HCT116 (cell line): ENCODE results near the gene PEDS1.
A peak's percentile ranks its signal among the peaks of the same experiment; 100 is the strongest.

Source experiments
- CEBPB ChIP-seq: IDR thresholded peaks from 2 replicates; pipeline ENCODE4 v1.6.1; 2012; ENCODE audit warnings: low read depth
- EZH2 ChIP-seq: fragments of 200-600 bp; sonication (generic); IDR thresholded peaks from 2 replicates; pipeline ENCODE4 v1.6.1; 2017; ENCODE audit warnings: antibody characterized with exemption, mixed run types
- JUND ChIP-seq: IDR thresholded peaks from 2 replicates; pipeline ENCODE4 v1.6.1; 2012
- POLR2A ChIP-seq: IDR thresholded peaks from 2 replicates; pipeline ENCODE4 v1.7.0; 2011; ENCODE audit warnings: borderline replicate concordance; ENCODE audit not compliant: insufficient read depth, insufficient read length; ENCODE audit errors: extremely low read depth
- POLR2AphosphoS5 ChIP-seq: IDR thresholded peaks from 2 replicates; pipeline ENCODE4 v1.6.1; 2011; ENCODE audit warnings: mild to moderate bottlenecking, low read depth, low read length, moderate library complexity
- ZNF274 ChIP-seq: fragments of 200-500 bp; sonication (Bioruptor generic); IDR thresholded peaks from 2 replicates; pipeline ENCODE4 v1.6.1; 2014; ENCODE audit warnings: mild to moderate bottlenecking, low read depth, low read length, inconsistent platforms
- TF ChIP-seq, protein P1 (sequence below), 3 experiments: fragments of 200-600 bp in 1 of 3; sonication (generic) in 1 of 3; IDR thresholded peaks in 2 of 3; conservative IDR thresholded peaks in 1 of 3; 2 replicates each; pipeline ENCODE4 v1.5.1; 2012 to 2017; ENCODE audit warnings: low read depth in 2 of 3, low read length in 2 of 3, antibody characterized with exemption in 1 of 3, borderline replicate concordance in 1 of 3, control low read depth in 1 of 3, mild to moderate bottlenecking in 1 of 3, mixed read lengths in 1 of 3, mixed run types in 1 of 3, moderate library complexity in 1 of 3; ENCODE audit not compliant: insufficient read depth in 1 of 3
- TF ChIP-seq, protein P2 (sequence below): IDR thresholded peaks from 2 replicates; pipeline ENCODE4 v1.6.1; 2011; ENCODE audit warnings: mild to moderate bottlenecking, low read length, moderate library complexity; ENCODE audit not compliant: insufficient replicate concordance; ENCODE audit errors: extremely low read depth
- TF ChIP-seq, protein P3 (sequence below): IDR thresholded peaks from 2 replicates; pipeline ENCODE4 v1.6.1; 2012
- TF ChIP-seq, protein P4 (sequence below): IDR thresholded peaks from 2 replicates; pipeline ENCODE4 v1.6.1; 2012; ENCODE audit warnings: low read depth

DNA sequence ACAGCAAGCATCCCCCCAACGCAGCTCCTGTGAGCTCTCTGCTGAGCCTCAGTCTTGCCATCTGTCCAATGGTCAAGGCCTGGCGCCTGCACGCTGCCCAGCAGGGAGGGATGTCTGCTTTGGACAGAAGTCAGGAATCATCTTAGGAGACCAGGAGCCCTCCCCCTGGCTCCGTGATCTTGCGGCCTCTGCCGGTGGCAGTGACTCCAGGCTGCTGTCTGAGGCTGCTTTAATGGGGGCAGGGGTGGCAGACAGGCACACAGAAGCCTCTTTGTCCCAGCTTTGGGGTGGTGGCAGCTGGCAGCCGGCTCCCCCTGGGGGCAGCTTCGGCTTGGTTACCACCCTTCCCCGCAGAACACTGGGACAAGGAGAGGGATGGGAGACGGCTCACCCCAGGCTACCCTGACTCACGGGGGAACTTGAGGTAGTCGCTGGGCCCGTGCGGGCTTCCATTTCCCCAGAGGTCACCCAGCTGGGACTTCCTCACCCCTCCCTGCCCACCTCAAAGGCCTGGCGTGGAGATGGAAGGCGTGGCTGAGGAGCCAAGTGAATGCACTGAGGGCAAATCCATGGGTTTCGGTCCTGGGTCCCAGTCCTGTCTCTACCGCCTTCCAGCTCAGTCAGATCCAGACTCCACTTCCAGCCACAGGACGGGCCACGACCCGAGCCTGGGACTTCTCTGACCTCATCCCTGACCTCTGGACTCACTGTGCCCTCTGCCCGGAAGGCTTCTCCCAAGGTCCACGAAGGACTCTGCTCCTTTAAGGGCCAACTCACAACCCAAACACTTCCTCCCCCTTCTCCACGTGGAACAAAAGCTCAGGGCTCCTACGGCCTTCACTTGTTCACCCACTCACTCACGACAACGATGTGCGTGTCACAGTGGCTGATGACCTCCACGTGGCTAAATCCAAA lies 14.8 kb downstream of the PEDS1 start:
- TF ChIP-seq, protein P1, sequence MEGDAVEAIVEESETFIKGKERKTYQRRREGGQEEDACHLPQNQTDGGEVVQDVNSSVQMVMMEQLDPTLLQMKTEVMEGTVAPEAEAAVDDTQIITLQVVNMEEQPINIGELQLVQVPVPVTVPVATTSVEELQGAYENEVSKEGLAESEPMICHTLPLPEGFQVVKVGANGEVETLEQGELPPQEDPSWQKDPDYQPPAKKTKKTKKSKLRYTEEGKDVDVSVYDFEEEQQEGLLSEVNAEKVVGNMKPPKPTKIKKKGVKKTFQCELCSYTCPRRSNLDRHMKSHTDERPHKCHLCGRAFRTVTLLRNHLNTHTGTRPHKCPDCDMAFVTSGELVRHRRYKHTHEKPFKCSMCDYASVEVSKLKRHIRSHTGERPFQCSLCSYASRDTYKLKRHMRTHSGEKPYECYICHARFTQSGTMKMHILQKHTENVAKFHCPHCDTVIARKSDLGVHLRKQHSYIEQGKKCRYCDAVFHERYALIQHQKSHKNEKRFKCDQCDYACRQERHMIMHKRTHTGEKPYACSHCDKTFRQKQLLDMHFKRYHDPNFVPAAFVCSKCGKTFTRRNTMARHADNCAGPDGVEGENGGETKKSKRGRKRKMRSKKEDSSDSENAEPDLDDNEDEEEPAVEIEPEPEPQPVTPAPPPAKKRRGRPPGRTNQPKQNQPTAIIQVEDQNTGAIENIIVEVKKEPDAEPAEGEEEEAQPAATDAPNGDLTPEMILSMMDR (IDR thresholded peaks at IDR 0.05 in 2 of 3, conservative IDR thresholded peaks at IDR 0.05 in 1 of 3; ENCODE audit: borderline replicate concordance in 1 of 3, insufficient read depth in 1 of 3, low read depth in 2 of 3, low read length in 2 of 3): peak in 2 of 3 experiments; percentile 7 to 27; a peak in 1 of 6 replicates
- TF ChIP-seq, protein P2, sequence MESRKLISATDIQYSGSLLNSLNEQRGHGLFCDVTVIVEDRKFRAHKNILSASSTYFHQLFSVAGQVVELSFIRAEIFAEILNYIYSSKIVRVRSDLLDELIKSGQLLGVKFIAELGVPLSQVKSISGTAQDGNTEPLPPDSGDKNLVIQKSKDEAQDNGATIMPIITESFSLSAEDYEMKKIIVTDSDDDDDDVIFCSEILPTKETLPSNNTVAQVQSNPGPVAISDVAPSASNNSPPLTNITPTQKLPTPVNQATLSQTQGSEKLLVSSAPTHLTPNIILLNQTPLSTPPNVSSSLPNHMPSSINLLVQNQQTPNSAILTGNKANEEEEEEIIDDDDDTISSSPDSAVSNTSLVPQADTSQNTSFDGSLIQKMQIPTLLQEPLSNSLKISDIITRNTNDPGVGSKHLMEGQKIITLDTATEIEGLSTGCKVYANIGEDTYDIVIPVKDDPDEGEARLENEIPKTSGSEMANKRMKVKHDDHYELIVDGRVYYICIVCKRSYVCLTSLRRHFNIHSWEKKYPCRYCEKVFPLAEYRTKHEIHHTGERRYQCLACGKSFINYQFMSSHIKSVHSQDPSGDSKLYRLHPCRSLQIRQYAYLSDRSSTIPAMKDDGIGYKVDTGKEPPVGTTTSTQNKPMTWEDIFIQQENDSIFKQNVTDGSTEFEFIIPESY: no peak
- TF ChIP-seq EZH2: no peak
- no peak for TF ChIP-seq POLR2AphosphoS5
- no peak for TF ChIP-seq POLR2A
- no peak for TF ChIP-seq CEBPB
- TF ChIP-seq, protein P3, sequence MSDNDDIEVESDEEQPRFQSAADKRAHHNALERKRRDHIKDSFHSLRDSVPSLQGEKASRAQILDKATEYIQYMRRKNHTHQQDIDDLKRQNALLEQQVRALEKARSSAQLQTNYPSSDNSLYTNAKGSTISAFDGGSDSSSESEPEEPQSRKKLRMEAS: no peak
- no peak for TF ChIP-seq JUND
- TF ChIP-seq, protein P4, sequence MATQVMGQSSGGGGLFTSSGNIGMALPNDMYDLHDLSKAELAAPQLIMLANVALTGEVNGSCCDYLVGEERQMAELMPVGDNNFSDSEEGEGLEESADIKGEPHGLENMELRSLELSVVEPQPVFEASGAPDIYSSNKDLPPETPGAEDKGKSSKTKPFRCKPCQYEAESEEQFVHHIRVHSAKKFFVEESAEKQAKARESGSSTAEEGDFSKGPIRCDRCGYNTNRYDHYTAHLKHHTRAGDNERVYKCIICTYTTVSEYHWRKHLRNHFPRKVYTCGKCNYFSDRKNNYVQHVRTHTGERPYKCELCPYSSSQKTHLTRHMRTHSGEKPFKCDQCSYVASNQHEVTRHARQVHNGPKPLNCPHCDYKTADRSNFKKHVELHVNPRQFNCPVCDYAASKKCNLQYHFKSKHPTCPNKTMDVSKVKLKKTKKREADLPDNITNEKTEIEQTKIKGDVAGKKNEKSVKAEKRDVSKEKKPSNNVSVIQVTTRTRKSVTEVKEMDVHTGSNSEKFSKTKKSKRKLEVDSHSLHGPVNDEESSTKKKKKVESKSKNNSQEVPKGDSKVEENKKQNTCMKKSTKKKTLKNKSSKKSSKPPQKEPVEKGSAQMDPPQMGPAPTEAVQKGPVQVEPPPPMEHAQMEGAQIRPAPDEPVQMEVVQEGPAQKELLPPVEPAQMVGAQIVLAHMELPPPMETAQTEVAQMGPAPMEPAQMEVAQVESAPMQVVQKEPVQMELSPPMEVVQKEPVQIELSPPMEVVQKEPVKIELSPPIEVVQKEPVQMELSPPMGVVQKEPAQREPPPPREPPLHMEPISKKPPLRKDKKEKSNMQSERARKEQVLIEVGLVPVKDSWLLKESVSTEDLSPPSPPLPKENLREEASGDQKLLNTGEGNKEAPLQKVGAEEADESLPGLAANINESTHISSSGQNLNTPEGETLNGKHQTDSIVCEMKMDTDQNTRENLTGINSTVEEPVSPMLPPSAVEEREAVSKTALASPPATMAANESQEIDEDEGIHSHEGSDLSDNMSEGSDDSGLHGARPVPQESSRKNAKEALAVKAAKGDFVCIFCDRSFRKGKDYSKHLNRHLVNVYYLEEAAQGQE: no peak
- TF ChIP-seq ZNF274: no peak
